MCF 10A (cell line): ENCODE measurements around the gene NFRKB. TPM values are rescaled to one million over a fixed set of nuclear protein-coding genes. Genes with fewer than 3 reads are reported as not detected.

Experiments used
- BruUV-seq: library from RNA; stranded (reverse); fragments of 400-500 nt; replicated peaks from 2 replicates; lab custom pipeline; 2021; lab: Mats Ljungman, UMichigan
- CTCF ChIA-PET: fragments of 300-600 bp; sonication (Branson Sonifier 250); formaldehyde crosslinking; extraction: SDS; loops from one replicate; lab custom pipeline; 2021; ENCODE audit warnings: antibody characterized with exemption, inconsistent platforms; lab: Yijun Ruan, JAX
- POLR2A ChIA-PET: fragments of 300-600, 350-650 bp; sonication (Branson Sonifier 250); formaldehyde crosslinking; extraction: SDS; loops from one replicate; lab custom pipeline; 2020; ENCODE audit warnings: antibody characterized with exemption, inconsistent platforms; lab: Yijun Ruan, JAX
- DNase-seq: peaks from one replicate; pipeline ENCODE4 v3.0.0-alpha.2; 2018; ENCODE audit not compliant: unreplicated experiment
- H3K27ac Mint-ChIP-seq: one replicate; pipeline ENCODE4 v1.8.0; 2022; ENCODE audit warnings: mild to moderate bottlenecking, low read depth, mixed read lengths; ENCODE audit not compliant: unreplicated experiment
- H3K27me3 Mint-ChIP-seq: one replicate; pipeline ENCODE4 v1.8.0; 2022; ENCODE audit warnings: mixed read lengths; ENCODE audit not compliant: insufficient read depth, unreplicated experiment
- H3K36me3 Mint-ChIP-seq: one replicate; pipeline ENCODE4 v1.8.0; 2022; ENCODE audit warnings: mild to moderate bottlenecking, moderate library complexity, mixed read lengths; ENCODE audit not compliant: insufficient read depth, unreplicated experiment
- H3K4me1 Mint-ChIP-seq: one replicate; pipeline ENCODE4 v1.8.0; 2022; ENCODE audit warnings: mixed read lengths; ENCODE audit not compliant: insufficient read depth, unreplicated experiment
- H3K4me3 Mint-ChIP-seq: one replicate; pipeline ENCODE4 v1.8.0; 2022; ENCODE audit warnings: mild to moderate bottlenecking, moderate library complexity, mixed read lengths; ENCODE audit not compliant: unreplicated experiment
- H3K9me3 Mint-ChIP-seq: one replicate; pipeline ENCODE4 v1.8.0; 2022; ENCODE audit warnings: mixed read lengths; ENCODE audit not compliant: unreplicated experiment
- intact Hi-C: fragments of 100-400 bp; cut with micrococcal nuclease; formaldehyde crosslinking; loops from 2 replicates; pipeline ENCODE4 v1.14.1; 2022
- total RNA-seq: library from RNA; stranded (reverse); gene quantifications from 2 replicates; pipeline ENCODE4 v1.2.3, GENCODE V29; 2022
- TF ChIP-seq, protein P1 (sequence below): fragments of 200-600 bp; IDR thresholded peaks from one replicate; pipeline ENCODE4 v1.8.0; 2022; ENCODE audit warnings: antibody characterized with exemption, mild to moderate bottlenecking; ENCODE audit not compliant: unreplicated experiment

Gene NFRKB
- total RNA-seq, 1 experiment from 2014 or later: 34.0 TPM

DNA sequence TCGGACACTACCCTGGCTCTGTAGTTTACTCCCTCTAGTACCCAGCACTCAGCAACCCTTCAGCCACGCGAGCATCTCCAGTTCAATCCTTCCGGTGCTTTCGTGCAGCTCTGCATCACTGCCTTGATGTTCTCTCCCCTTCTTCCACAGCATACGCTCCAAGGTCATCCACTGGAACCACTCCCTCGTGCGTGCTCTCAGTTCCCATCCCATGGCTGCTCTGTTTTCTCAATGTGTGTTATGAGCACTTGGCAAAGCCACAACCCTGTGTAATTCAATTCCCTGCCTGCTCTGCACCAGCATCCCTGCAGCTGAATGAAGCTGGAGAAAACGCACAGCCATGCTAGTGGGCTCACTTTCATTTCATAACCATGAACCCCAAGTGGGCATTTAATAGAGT is 38.5 kb upstream of the NFRKB start:
- H3K27ac Mint-ChIP-seq: no peak overlapping the region
- CTCF ChIA-PET: interaction anchor here (1.8 to 14.8 kb wide), 2 partner anchors 10 to 198 kb away, joined by 9 to 234 read pairs; no protein-coding TSS in a partner anchor

DNA sequence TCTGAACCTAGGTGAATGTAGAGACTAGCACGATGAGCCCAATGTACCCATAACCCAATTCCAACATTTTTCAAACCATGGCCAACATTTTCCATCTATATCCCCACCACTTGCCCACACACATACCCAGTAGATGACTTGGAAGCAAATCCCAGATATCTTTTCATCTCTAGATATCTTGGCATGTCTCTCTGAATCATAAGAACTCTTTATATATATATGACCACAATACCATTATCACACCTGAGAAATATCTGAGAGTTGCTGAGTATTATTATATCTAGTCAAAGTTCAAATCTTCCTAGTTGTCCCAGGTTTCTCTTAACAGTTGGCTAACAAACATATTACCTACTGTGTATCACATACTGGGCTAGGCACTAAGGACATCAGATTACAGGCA is 37.9 kb upstream of the NFRKB start:
- BruUV-seq: no TSS peak
- peaks cover 10% of the 10 kb centered on the region for H3K4me1 Mint-ChIP-seq
- TF ChIP-seq, protein P1, sequence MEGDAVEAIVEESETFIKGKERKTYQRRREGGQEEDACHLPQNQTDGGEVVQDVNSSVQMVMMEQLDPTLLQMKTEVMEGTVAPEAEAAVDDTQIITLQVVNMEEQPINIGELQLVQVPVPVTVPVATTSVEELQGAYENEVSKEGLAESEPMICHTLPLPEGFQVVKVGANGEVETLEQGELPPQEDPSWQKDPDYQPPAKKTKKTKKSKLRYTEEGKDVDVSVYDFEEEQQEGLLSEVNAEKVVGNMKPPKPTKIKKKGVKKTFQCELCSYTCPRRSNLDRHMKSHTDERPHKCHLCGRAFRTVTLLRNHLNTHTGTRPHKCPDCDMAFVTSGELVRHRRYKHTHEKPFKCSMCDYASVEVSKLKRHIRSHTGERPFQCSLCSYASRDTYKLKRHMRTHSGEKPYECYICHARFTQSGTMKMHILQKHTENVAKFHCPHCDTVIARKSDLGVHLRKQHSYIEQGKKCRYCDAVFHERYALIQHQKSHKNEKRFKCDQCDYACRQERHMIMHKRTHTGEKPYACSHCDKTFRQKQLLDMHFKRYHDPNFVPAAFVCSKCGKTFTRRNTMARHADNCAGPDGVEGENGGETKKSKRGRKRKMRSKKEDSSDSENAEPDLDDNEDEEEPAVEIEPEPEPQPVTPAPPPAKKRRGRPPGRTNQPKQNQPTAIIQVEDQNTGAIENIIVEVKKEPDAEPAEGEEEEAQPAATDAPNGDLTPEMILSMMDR: no peak
- no peak overlapping the region for H3K27ac Mint-ChIP-seq
- intact Hi-C loops: no loop called here
- H3K36me3 Mint-ChIP-seq: peaks cover 17% of the 10 kb centered on the region
- CTCF ChIA-PET: interaction anchor here (0.6 to 14.8 kb wide), 4 partner anchors 10 to 199 kb away, joined by 3 to 234 read pairs (median 6); no protein-coding TSS in a partner anchor
- H3K27me3 Mint-ChIP-seq: no peaks in the 10 kb centered on the region
- no peaks in the 10 kb centered on the region for H3K9me3 Mint-ChIP-seq
- POLR2A ChIA-PET: no interaction called here
- DNase-seq: no peak
- H3K4me3 Mint-ChIP-seq: no peak overlapping the region

More for the DNA sequence above, 38.5 kb upstream of the NFRKB start:
- peaks cover 10% of the 10 kb centered on the region for H3K4me1 Mint-ChIP-seq
- intact Hi-C loops: no loop called here
- BruUV-seq: no TSS peak
- no peaks in the 10 kb centered on the region for H3K27me3 Mint-ChIP-seq
- H3K36me3 Mint-ChIP-seq: peaks cover 16% of the 10 kb centered on the region
- DNase-seq: no peak
- POLR2A ChIA-PET: no interaction called here
- TF ChIP-seq, protein P1: no peak
- H3K4me3 Mint-ChIP-seq: no peak overlapping the region
- H3K9me3 Mint-ChIP-seq: no peaks in the 10 kb centered on the region

DNA sequence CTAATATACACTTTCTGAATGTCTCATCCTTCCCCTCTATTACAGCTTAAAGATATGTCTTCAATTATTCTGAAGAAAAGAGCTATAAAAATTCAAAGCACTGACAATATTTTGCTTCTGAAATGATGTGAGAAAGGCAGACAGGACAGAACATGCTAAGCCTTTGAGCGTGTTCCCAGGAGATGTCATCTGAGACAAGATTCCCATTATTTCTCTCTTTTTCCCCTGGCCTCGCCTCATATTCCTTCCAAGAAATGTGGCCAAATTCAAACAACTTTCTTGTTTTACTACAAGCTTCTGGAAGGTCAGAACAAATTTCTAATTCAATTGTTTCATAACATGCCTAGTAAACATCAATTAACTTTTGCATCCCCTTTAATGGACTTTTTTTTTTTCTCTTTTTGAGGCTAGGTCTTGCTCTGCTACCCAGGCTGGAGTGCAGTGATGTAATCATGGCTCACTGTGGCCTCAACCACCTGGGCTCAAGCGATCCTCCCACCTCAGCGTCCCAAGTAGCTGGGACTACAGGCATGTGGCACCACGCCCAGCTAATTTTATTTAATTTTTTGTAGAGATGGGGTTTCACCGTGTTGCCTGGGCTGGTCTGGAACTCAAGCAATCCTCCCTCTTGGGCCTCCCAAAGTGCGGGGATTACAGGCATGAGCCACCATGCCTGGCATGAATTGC is 37.1 kb upstream of the NFRKB start:
- intact Hi-C loops: no loop called here
- no TSS peak for BruUV-seq
- TF ChIP-seq, protein P1: no peak
- POLR2A ChIA-PET: interaction anchor here (0.6 to 0.7 kb wide), 2 partner anchors 10 to 239 kb away, joined by 3 to 6 read pairs; no protein-coding TSS in a partner anchor
- H3K9me3 Mint-ChIP-seq: no peaks in the 10 kb centered on the region
- H3K36me3 Mint-ChIP-seq: peaks cover 23% of the 10 kb centered on the region
- no peaks in the 10 kb centered on the region for H3K27me3 Mint-ChIP-seq
- peaks cover 10% of the 10 kb centered on the region for H3K4me1 Mint-ChIP-seq
- CTCF ChIA-PET: interaction anchor here (0.6 to 14.8 kb wide), 5 partner anchors 9 to 213 kb away, joined by 3 to 234 read pairs (median 4); no protein-coding TSS in a partner anchor
- no peak for DNase-seq
- H3K4me3 Mint-ChIP-seq: no peak overlapping the region
- no peak overlapping the region for H3K27ac Mint-ChIP-seq

DNA sequence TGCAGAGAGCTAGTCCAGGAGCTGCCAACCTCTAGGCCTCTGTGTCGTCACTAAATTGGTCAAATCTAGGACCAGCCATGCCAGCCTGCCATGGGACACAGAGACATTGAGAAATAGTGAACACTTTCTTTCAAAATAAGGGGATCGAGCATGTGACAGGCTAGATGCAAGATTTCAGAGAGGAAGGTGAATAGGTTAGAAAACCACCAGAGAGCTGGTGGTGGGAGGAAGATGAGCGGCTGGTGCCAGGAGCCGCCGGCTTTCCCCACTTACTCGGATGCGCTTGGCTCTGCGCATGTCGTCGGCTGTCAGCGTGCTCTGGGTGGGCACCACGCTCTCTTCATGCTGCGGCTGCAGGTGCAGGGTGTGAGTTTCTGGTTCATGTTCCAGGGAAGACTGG is 35.4 kb upstream of the NFRKB start:
- no peak for DNase-seq
- ChIA-PET POLR2A (interaction anchor here (0.9 to 2.2 kb wide), 7 partner anchors 36 to 216 kb away, joined by 3 to 11 read pairs (median 5); partner anchors contain the start of gene PRDM10), CTCF (interaction anchor here (0.8 to 14.8 kb wide), 7 partner anchors 15 to 215 kb away, joined by 3 to 234 read pairs (median 5); no protein-coding TSS in a partner anchor)
- H3K36me3 Mint-ChIP-seq: peaks cover 28% of the 10 kb centered on the region
- TF ChIP-seq, protein P1: no peak
- H3K27ac Mint-ChIP-seq: no peak overlapping the region
- intact Hi-C loops: no loop called here
- H3K4me1 Mint-ChIP-seq: peaks cover 10% of the 10 kb centered on the region
- no peak overlapping the region for H3K4me3 Mint-ChIP-seq
- H3K27me3 Mint-ChIP-seq: no peaks in the 10 kb centered on the region
- no peaks in the 10 kb centered on the region for H3K9me3 Mint-ChIP-seq
- no TSS peak for BruUV-seq
